HG02763 (cell line): ENCODE data around the gene SMOC2.
"Not testable (repeated sequence)": the region's sequence is repeated elsewhere in the genome, so short reads cannot be mapped to it uniquely, and the experiment has no call there.

Source experiments
- ATAC-seq: cut with Tn5 transposase; IDR thresholded peaks from one replicate; pipeline ENCODE4 v1.9.1; 2021; ENCODE audit warnings: mild to moderate bottlenecking, moderate library complexity; ENCODE audit not compliant: unreplicated experiment

The SMOC2 gene

GRCh38 chr6:168674595-168674994 is 233.6 kb downstream of the SMOC2 start:
- no peak for ATAC-seq

- no peak for ATAC-seq
Measured at GRCh38 chr6:168675375-168675774, 234.4 kb downstream of the SMOC2 start.

GRCh38 chr6:168675933-168676551 is 235.1 kb downstream of the SMOC2 start:
- no peak for ATAC-seq

- no peak for ATAC-seq
Measured at GRCh38 chr6:168676552-168677322, 235.8 kb downstream of the SMOC2 start.

GRCh38 chr6:168677323-168677781 is 236.4 kb downstream of the SMOC2 start:
- ATAC-seq = not testable (repeated sequence)

DNA sequence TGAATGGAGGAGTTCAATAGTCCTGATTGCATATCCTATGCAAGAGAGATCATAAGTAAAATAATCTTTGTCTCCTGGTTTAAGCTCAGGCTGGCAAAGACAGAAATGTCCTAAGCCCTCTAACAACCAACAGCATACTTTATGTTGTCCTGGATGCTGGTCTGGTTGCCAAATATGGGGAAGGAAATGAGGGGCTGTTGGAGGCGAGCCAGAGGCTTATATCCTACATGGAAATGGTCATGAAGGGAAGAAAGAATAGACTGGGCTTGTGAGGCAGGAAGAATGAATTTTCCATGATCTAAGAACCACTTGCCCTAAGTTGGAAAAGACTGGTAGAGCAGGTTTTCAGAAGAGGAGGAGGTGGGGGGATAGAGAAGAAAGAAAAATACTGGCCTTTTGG is 237.1 kb downstream of the SMOC2 start:
- ATAC-seq = no peak

GRCh38 chr6:168678588-168678987 is 237.6 kb downstream of the SMOC2 start:
- no peak for ATAC-seq

DNA sequence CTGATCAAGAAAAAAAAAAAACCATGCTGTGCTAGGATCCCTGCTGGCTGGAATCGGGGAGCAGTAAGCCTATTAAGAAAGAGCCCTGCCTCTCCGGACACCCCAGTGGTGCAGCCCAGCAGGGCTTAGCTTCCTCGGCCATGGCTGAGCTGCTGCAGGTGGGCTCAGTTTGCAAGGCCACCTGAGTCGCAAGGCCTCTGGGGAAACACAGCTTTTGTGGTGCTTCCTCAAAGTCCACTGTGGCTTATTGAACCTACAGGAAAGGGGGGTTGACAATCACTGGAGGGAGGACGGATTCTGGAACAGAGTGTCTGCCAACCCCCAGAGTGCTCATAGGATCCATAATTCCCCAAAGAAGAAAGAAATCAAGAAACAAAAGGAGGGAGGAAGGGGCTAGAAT is 240.8 kb downstream of the SMOC2 start:
- no peak for ATAC-seq

DNA sequence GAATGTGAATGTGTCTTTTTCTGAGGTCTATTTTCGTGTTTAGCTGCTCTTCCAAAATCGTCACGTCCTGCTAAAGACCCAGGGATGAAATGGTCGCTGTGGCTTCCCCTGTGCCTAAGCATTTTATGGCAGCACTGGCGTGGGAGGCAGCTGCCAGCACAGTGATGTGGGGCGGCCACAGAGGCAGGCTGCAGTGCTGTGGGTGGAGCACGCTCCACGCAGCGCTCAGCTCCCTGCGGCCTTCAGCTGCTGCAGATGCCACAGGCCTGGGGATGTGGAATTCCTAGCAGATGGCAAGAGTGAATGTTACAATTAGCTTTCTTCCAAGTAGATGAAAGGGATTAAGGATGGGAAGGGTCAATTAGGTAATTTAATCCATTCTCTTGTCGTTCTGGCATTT is 242.6 kb downstream of the SMOC2 start:
- no peak for ATAC-seq

DNA sequence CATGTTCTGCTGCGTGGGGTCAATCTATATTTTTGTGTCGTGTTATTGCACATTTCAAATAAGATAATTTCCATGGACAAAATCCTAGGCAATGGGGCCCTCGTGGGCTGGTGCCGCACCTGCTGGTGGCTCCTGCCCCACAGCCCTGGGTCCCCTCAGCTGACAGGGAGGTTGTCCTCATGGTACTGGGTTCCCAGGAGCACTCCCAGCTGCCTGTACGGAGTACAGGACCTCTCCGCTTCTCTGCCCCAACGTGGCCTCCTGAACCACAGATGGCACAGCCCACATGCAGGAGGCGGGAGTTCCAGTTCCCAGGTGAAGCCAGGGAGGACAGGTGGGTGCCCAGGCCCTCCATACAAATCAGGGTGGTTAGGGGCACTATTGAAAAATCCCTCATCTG is 243.5 kb downstream of the SMOC2 start:
- no peak for ATAC-seq

GRCh38 chr6:168684906-168685305 is 243.9 kb downstream of the SMOC2 start:
- no peak for ATAC-seq

- no peak for ATAC-seq
Measured at GRCh38 chr6:168686029-168686738, 245.2 kb downstream of the SMOC2 start.

- no peak for ATAC-seq
Measured at GRCh38 chr6:168686831-168687730, 246.1 kb downstream of the SMOC2 start.

DNA sequence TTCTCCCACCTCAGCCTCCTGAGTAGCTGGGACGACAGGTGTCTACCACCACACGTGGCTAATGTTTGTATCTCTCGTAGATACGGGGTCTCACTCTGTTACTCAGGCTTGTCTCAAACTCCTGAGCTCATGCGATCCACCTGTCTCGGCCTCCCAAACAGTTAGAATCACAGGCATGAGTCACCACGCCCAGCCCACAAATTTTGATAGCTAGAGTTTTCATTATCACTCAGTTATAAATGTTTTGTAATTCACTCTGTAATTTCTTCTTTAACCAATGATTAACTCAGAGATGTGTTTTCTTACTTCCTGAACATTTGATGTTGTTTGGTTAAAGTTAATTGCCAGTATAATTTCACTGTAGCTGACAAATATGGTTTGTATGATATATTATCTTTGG is 249.3 kb downstream of the SMOC2 start:
- ATAC-seq = no peak

DNA sequence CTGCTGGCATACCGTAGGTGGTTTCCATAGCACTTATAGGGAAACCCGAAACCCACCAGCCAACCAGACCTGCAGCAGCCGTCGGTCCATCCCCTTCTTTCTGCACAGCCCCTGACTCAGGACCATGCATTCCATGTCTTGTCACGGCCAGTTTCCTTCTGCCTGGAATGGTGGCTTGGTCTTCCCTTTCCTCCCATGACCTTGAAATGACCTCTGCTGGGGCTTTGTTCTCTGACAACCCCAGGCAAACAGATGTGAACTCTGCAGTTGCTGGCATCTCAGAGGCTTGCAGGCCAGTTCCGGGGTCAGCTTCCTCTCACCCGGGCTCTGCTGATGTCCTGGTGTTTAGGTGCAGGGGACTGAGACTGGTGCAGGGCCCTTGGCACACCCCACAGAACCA is 250.8 kb downstream of the SMOC2 start:
- ATAC-seq = no peak

- no peak for ATAC-seq
Measured at GRCh38 chr6:168692193-168692914, 251.4 kb downstream of the SMOC2 start.

DNA sequence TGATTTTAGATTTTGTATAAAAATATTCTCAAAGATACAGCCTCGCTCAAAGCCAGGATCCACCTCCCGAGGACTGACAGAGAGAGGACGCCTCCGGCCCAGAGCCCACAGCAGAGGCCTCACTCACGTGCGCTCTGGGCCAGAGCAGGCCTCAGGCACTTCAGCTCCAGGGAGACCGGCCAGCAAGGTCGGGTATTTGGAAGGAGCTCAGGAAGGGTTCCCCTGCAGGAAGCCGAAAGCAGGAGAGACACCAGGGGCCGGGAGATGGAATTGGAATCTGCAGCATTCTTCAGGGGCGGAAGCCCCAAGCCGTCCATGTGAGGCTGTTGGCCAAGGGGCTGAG is 251.9 kb downstream of the SMOC2 start:
- not testable (repeated sequence) for ATAC-seq

- not testable (repeated sequence) for ATAC-seq
Measured at GRCh38 chr6:168694797-168695196, 253.8 kb downstream of the SMOC2 start.

- ATAC-seq = no peak
Measured at GRCh38 chr6:168695701-168696100, 254.7 kb downstream of the SMOC2 start.

- ATAC-seq = no peak
Measured at GRCh38 chr6:168698923-168699322, 257.9 kb downstream of the SMOC2 start.
